Measurements from ENCODE around the gene FKBP4. TPM values are rescaled to one million over a fixed set of nuclear protein-coding genes. Genes with fewer than 3 reads are reported as not detected.

The FKBP4 gene
- total and polyA plus RNA-seq, 2 of the 13 experiments (the other 11 are each of a cell fraction or from before 2014, with no cell fraction given) = 25.7 to 66.1 TPM

DNA sequence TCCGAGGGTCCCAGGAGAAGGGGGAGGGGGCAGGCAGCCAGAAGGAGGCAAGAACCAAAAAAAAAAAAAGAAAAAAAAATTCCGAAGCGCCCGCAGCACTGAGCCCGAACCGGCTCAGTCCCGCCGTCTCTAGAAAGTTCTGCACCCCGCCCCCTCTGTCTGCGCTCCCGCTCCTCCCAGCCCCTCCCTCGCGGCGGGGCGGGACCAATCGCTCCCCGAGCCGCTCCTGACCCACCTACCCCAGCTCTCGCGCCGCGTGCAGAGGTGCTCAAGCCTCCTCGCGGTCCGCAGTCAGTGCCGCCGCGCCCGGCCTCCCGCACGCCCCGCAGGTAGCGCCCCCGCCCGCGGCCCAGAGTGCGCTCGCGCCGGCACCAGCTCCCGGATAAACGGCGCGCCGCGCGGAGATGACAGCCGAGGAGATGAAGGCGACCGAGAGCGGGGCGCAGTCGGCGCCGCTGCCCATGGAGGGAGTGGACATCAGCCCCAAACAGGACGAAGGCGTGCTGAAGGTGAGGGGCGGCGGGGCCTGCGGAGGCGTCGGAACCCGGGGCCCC, at the start of gene FKBP4 (continued):
- TF ChIP-seq, protein P1, sequence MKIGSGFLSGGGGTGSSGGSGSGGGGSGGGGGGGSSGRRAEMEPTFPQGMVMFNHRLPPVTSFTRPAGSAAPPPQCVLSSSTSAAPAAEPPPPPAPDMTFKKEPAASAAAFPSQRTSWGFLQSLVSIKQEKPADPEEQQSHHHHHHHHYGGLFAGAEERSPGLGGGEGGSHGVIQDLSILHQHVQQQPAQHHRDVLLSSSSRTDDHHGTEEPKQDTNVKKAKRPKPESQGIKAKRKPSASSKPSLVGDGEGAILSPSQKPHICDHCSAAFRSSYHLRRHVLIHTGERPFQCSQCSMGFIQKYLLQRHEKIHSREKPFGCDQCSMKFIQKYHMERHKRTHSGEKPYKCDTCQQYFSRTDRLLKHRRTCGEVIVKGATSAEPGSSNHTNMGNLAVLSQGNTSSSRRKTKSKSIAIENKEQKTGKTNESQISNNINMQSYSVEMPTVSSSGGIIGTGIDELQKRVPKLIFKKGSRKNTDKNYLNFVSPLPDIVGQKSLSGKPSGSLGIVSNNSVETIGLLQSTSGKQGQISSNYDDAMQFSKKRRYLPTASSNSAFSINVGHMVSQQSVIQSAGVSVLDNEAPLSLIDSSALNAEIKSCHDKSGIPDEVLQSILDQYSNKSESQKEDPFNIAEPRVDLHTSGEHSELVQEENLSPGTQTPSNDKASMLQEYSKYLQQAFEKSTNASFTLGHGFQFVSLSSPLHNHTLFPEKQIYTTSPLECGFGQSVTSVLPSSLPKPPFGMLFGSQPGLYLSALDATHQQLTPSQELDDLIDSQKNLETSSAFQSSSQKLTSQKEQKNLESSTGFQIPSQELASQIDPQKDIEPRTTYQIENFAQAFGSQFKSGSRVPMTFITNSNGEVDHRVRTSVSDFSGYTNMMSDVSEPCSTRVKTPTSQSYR (CRISPR knock-in tag; IDR thresholded peaks at IDR 0.05; ENCODE audit: borderline replicate concordance) = peak; percentile 56; the same call in 1 of the 2 replicates
- TF ChIP-seq KDM2A (CRISPR knock-in tag; IDR thresholded peaks at IDR 0.05; ENCODE audit: borderline replicate concordance, low read depth) = peak; percentile 62; the same call in 1 of the 2 replicates
- TF ChIP-seq ZNF263 (CRISPR knock-in tag; IDR thresholded peaks at IDR 0.05) = peak; percentile 62
- TF ChIP-seq ZNF607 (CRISPR knock-in tag; IDR thresholded peaks at IDR 0.05; ENCODE audit: borderline replicate concordance) = no peak
- no peak for TF ChIP-seq NBN (conservative IDR thresholded peaks at IDR 0.05)
- no peak for TF ChIP-seq SMYD3 (CRISPR knock-in tag; IDR thresholded peaks at IDR 0.05)
- TF ChIP-seq, protein P2, sequence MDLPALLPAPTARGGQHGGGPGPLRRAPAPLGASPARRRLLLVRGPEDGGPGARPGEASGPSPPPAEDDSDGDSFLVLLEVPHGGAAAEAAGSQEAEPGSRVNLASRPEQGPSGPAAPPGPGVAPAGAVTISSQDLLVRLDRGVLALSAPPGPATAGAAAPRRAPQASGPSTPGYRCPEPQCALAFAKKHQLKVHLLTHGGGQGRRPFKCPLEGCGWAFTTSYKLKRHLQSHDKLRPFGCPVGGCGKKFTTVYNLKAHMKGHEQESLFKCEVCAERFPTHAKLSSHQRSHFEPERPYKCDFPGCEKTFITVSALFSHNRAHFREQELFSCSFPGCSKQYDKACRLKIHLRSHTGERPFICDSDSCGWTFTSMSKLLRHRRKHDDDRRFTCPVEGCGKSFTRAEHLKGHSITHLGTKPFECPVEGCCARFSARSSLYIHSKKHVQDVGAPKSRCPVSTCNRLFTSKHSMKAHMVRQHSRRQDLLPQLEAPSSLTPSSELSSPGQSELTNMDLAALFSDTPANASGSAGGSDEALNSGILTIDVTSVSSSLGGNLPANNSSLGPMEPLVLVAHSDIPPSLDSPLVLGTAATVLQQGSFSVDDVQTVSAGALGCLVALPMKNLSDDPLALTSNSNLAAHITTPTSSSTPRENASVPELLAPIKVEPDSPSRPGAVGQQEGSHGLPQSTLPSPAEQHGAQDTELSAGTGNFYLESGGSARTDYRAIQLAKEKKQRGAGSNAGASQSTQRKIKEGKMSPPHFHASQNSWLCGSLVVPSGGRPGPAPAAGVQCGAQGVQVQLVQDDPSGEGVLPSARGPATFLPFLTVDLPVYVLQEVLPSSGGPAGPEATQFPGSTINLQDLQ (CRISPR knock-in tag; IDR thresholded peaks at IDR 0.05) = no peak
- peak; percentile 74; the same call in 1 of the 2 replicates for TF ChIP-seq ERF (CRISPR knock-in tag; IDR thresholded peaks at IDR 0.05)
- peak; percentile 65; the same call in 1 of the 2 replicates for TF ChIP-seq NFKB2 (CRISPR knock-in tag; IDR thresholded peaks at IDR 0.05; ENCODE audit: borderline replicate concordance)
- TF ChIP-seq NR2F6 (IDR thresholded peaks at IDR 0.05) = no peak
- TF ChIP-seq NR2F6 (CRISPR knock-in tag; IDR thresholded peaks at IDR 0.05) = 0 out of 2 replicates have a peak, but pooled peaks have one; percentile 26
- TF ChIP-seq KLF11 (CRISPR knock-in tag; IDR thresholded peaks at IDR 0.05) = 0 out of 2 replicates have a peak, but pooled peaks have one; percentile 37
- TF ChIP-seq, protein P3, sequence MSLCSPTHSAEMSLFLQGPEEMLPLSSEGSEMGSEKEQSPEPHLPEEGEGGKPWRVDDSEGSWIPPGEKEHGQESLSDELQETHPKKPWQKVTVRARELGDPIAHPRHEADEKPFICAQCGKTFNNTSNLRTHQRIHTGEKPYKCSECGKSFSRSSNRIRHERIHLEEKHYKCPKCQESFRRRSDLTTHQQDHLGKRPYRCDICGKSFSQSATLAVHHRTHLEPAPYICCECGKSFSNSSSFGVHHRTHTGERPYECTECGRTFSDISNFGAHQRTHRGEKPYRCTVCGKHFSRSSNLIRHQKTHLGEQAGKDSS (CRISPR knock-in tag; IDR thresholded peaks at IDR 0.05; ENCODE audit: borderline replicate concordance, low read depth) = no peak; the same call in 1 of the 2 replicates
- TF ChIP-seq, protein P4, sequence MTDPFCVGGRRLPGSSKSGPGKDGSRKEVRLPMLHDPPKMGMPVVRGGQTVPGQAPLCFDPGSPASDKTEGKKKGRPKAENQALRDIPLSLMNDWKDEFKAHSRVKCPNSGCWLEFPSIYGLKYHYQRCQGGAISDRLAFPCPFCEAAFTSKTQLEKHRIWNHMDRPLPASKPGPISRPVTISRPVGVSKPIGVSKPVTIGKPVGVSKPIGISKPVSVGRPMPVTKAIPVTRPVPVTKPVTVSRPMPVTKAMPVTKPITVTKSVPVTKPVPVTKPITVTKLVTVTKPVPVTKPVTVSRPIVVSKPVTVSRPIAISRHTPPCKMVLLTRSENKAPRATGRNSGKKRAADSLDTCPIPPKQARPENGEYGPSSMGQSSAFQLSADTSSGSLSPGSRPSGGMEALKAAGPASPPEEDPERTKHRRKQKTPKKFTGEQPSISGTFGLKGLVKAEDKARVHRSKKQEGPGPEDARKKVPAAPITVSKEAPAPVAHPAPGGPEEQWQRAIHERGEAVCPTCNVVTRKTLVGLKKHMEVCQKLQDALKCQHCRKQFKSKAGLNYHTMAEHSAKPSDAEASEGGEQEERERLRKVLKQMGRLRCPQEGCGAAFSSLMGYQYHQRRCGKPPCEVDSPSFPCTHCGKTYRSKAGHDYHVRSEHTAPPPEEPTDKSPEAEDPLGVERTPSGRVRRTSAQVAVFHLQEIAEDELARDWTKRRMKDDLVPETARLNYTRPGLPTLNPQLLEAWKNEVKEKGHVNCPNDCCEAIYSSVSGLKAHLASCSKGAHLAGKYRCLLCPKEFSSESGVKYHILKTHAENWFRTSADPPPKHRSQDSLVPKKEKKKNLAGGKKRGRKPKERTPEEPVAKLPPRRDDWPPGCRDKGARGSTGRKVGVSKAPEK (CRISPR knock-in tag; IDR thresholded peaks at IDR 0.05; ENCODE audit: borderline replicate concordance) = no peak
- TF ChIP-seq ZNF724P (CRISPR knock-in tag; IDR thresholded peaks at IDR 0.05; ENCODE audit: borderline replicate concordance) = peak; percentile 59; the same call in 1 of the 2 replicates
- TF ChIP-seq ZSCAN9 (CRISPR knock-in tag; IDR thresholded peaks at IDR 0.05; ENCODE audit: borderline replicate concordance) = peak; percentile 74
- TF ChIP-seq ZNF790 (CRISPR knock-in tag; IDR thresholded peaks at IDR 0.05; ENCODE audit: borderline replicate concordance) = peak; percentile 73; the same call in 1 of the 2 replicates
- TF ChIP-seq, protein P5, sequence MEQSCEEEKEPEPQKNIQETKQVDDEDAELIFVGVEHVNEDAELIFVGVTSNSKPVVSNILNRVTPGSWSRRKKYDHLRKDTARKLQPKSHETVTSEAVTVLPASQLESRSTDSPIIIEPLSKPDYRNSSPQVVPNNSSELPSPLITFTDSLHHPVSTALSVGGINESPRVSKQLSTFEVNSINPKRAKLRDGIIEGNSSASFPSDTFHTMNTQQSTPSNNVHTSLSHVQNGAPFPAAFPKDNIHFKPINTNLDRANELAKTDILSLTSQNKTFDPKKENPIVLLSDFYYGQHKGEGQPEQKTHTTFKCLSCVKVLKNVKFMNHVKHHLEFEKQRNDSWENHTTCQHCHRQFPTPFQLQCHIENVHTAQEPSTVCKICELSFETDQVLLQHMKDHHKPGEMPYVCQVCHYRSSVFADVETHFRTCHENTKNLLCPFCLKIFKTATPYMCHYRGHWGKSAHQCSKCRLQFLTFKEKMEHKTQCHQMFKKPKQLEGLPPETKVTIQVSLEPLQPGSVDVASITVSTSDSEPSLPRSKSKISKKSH (CRISPR knock-in tag; IDR thresholded peaks at IDR 0.05; ENCODE audit: borderline replicate concordance) = no peak
- TF ChIP-seq ZNF225 (CRISPR knock-in tag; IDR thresholded peaks at IDR 0.05) = 0 out of 2 replicates have a peak, but pooled peaks have one; percentile 58

Measured in HepG2 (cell line).